ENCODE data around the gene OR10A7.
"Not testable (repeated sequence)": the region's sequence is repeated elsewhere in the genome, so short reads cannot be mapped to it uniquely, and the experiment has no call there.

Gene OR10A7

GRCh38 chr12:55220725-55221124 lies at the start of gene OR10A7:
TSS of gene OR10A7 (plus strand) at chr12:55221025. CDS start at chr12:55221025, 0 bp downstream.
- TF ChIP-seq CTCF (IDR thresholded peaks at IDR 0.05; ENCODE audit: low read depth, low read length, poor library complexity, severe bottlenecking) (no peak), EZH2phosphoT487 (IDR thresholded peaks at IDR 0.05; ENCODE audit: borderline replicate concordance, low read length) (no peak)
- H3K9me2 ChIP-seq (replicated peaks; ENCODE audit: control insufficient read depth, low read length) = no peaks in the 10 kb centered on the region
- H3K79me2 ChIP-seq (ENCODE audit: control insufficient read depth, low read length) = no peaks in the 10 kb centered on the region
- H3K4me3 ChIP-seq (ENCODE audit: low read length) = no peak within 1 kb of the TSS
- no peaks in the 10 kb centered on the region for H4K20me1 ChIP-seq (ENCODE audit: control insufficient read depth, insufficient read depth, low read depth, low read length)
- no peaks in the 10 kb centered on the region for H3K27me3 ChIP-seq (ENCODE audit: control insufficient read depth, low read length)
- no peak within 1 kb of the TSS for H3K27ac ChIP-seq (ENCODE audit: low read depth, low read length)
- no peaks in the 10 kb centered on the region for H3K9me3 ChIP-seq (ENCODE audit: control insufficient read depth, insufficient read depth, low read length)
- H3F3A ChIP-seq (ENCODE audit: control insufficient read depth, insufficient read depth) = no peaks in the 10 kb centered on the region
- no peaks in the 10 kb centered on the region for H3K4me1 ChIP-seq (ENCODE audit: control insufficient read depth, low read length)
- H3K4me2 ChIP-seq (ENCODE audit: low read length) = no peak within 1 kb of the TSS
- H3K36me3 ChIP-seq (ENCODE audit: control insufficient read depth, low read length) = no peaks in the 10 kb centered on the region

- no peaks in the 10 kb centered on the region for H3K9me2 ChIP-seq (replicated peaks; ENCODE audit: control insufficient read depth, low read length)
- no peaks in the 10 kb centered on the region; the same call in 1 of the 2 replicates for H3K9me3 ChIP-seq (ENCODE audit: control insufficient read depth, insufficient read depth, low read length)
- no peaks in the 10 kb centered on the region for H3K79me2 ChIP-seq (ENCODE audit: control insufficient read depth, low read length)
- no peaks in the 10 kb centered on the region for H4K20me1 ChIP-seq (ENCODE audit: control insufficient read depth, insufficient read depth, low read depth, low read length)
- no peaks in the 10 kb centered on the region for H3K36me3 ChIP-seq (ENCODE audit: control insufficient read depth, low read length)
- no peaks in the 10 kb centered on the region for H3K4me1 ChIP-seq (ENCODE audit: control insufficient read depth, low read length)
- H3K27me3 ChIP-seq (ENCODE audit: control insufficient read depth, low read length) = no peaks in the 10 kb centered on the region
- no peak overlapping the region for H3K4me3 ChIP-seq (ENCODE audit: low read length)
- no peaks in the 10 kb centered on the region for H3F3A ChIP-seq (ENCODE audit: control insufficient read depth, insufficient read depth)
- H3K27ac ChIP-seq (ENCODE audit: low read depth, low read length) = no peak overlapping the region
- no peak overlapping the region for H3K4me2 ChIP-seq (ENCODE audit: low read length)
- TF ChIP-seq CTCF (IDR thresholded peaks at IDR 0.05; ENCODE audit: low read depth, low read length, poor library complexity, severe bottlenecking) = no peak
- no peak for TF ChIP-seq EZH2phosphoT487 (IDR thresholded peaks at IDR 0.05; ENCODE audit: borderline replicate concordance, low read length)
These were observed 49.4 kb upstream of the OR10A7 start for GRCh38 chr12:55171445-55171844.

- not testable (repeated sequence) for H3K4me3 ChIP-seq (ENCODE audit: low read length); H3F3A ChIP-seq (ENCODE audit: control insufficient read depth, insufficient read depth); H3K27ac ChIP-seq (ENCODE audit: low read depth, low read length); H3K79me2 ChIP-seq (ENCODE audit: control insufficient read depth, low read length); H3K9me3 ChIP-seq (ENCODE audit: control insufficient read depth, insufficient read depth, low read length); H3K9me2 ChIP-seq (replicated peaks; ENCODE audit: control insufficient read depth, low read length); H3K27me3 ChIP-seq (ENCODE audit: control insufficient read depth, low read length); H3K4me1 ChIP-seq (ENCODE audit: control insufficient read depth, low read length); H3K36me3 ChIP-seq (ENCODE audit: control insufficient read depth, low read length); H3K4me2 ChIP-seq (ENCODE audit: low read length); H4K20me1 ChIP-seq (ENCODE audit: control insufficient read depth, insufficient read depth, low read depth, low read length)
These were observed 49.0 kb upstream of the OR10A7 start for GRCh38 chr12:55171846-55172245.

- no peak for TF ChIP-seq CTCF (IDR thresholded peaks at IDR 0.05; ENCODE audit: low read depth, low read length, poor library complexity, severe bottlenecking)
- no peak for TF ChIP-seq EZH2phosphoT487 (IDR thresholded peaks at IDR 0.05; ENCODE audit: borderline replicate concordance, low read length)
- H3K9me2 ChIP-seq (replicated peaks; ENCODE audit: control insufficient read depth, low read length) = no peaks in the 10 kb centered on the region
- H3K4me2 ChIP-seq (ENCODE audit: low read length) = no peak overlapping the region
- no peaks in the 10 kb centered on the region for H3F3A ChIP-seq (ENCODE audit: control insufficient read depth, insufficient read depth)
- no peaks in the 10 kb centered on the region for H3K79me2 ChIP-seq (ENCODE audit: control insufficient read depth, low read length)
- no peak overlapping the region for H3K4me3 ChIP-seq (ENCODE audit: low read length)
- H3K27ac ChIP-seq (ENCODE audit: low read depth, low read length) = no peak overlapping the region
- H3K9me3 ChIP-seq (ENCODE audit: control insufficient read depth, insufficient read depth, low read length) = no peaks in the 10 kb centered on the region; the same call in 1 of the 2 replicates
- H4K20me1 ChIP-seq (ENCODE audit: control insufficient read depth, insufficient read depth, low read depth, low read length) = no peaks in the 10 kb centered on the region
- H3K4me1 ChIP-seq (ENCODE audit: control insufficient read depth, low read length) = no peaks in the 10 kb centered on the region
- H3K27me3 ChIP-seq (ENCODE audit: control insufficient read depth, low read length) = no peaks in the 10 kb centered on the region
- no peaks in the 10 kb centered on the region for H3K36me3 ChIP-seq (ENCODE audit: control insufficient read depth, low read length)
These were observed 48.1 kb upstream of the OR10A7 start for GRCh38 chr12:55172686-55173085.

Measured in DOHH2 (cell line).